HG03439 (cell line): Measurements from ENCODE around the gene KLHDC7B.
"Not testable (repeated sequence)": the region's sequence is repeated elsewhere in the genome, so short reads cannot be mapped to it uniquely, and the experiment has no call there.

ENCODE experiments used
- ATAC-seq: cut with Tn5 transposase; IDR thresholded peaks from one replicate; pipeline ENCODE4 v1.9.1; 2021; ENCODE audit warnings: mild to moderate bottlenecking, moderate library complexity; ENCODE audit not compliant: unreplicated experiment

The KLHDC7B gene

DNA sequence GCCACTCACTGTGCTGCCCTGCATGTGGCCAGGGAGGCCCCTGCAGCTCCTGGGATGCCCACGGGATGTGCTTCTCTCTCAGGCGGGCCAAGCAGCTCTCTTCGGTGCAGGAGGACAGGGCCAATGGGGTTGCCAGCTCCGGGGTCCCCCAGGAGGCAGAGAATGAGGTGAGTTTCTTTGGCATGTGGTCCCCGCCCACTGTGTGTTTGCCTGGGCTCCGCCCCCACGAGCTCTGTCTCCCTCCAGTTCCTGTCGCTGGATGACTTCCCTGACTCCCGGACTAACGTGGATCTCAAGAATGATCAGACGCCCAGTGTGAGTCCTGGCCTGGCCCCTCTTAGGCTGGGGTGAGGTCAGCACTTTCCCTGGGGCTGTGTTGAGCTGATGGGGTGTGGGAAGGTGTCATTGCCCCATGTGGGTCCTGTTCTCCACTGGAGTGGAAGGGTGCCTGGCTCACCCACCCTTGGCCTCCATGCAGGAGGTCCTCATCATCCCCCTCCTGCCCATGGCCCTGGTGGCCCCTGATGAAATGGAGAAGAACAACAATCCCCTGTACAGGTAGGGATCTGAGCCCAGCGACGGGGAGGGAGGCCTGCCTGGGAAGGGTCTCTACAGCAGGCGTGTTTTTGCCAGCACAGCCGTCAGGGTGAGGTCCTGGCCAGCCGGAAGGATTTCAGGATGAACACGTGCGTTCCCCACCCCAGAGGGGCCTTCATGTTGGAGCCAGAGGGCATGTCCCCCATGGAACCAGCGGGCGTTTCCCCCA lies 28.0 kb upstream of the KLHDC7B start:
- ATAC-seq, result no peak

DNA sequence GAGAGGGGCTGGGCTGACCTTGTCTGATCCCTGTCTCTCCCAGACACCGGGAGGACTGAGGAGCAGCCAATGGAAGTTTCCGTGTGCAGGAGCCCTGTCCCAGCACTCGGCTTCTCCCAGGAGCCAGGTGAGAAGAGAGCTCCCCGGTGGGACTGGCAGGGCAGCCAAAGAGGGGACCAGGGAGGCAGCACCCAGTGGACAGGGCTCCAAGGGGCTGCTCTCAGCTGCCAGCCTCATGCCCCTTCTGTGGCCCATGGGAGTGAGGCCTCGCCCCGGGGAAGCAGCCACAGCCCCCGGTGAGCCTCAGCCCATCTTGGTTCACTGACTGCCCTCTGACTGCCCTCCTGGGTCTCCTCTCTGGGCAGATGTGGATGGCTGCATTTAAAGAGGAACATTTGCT lies 27.1 kb upstream of the KLHDC7B start:
- no peak for ATAC-seq

DNA sequence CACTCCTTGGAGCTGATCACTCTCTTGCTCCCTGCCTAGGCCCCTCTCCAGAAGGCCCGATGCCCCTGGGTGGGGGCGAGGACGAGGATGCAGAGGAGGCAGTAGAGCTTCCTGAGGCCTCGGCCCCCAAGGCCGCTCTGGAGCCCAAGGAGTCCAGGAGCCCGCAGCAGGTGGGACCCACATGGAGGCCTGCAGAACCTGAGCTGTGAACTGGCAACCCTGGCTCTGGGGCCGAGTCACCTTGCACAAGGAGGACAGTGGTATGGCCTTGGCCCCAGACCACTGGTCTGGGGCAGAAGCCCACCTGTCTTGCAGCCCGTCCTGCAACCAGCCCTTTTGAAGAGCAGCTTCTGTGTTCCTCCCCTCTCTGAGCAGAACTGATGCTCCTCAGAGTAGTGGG lies 26.5 kb upstream of the KLHDC7B start:
- no peak for ATAC-seq

DNA sequence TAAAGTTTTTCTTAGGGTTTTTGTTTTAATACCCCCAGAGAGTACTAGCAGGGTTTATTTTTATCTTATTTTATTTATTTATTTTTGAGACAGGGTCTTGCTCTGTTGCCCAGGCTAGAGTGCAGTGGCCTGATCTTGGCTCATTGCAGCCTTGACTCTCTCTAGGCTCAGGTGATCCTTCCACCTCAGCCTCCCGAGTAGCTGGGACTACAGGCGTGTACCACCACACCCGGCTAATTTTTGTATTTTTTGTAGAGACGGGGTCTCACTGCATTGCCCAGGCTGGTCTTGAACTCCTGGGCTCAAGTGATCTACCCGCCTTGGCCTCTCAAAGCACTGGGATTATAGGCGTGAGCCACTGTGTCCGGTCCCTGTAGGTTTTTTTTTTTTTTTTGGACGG lies 25.5 kb upstream of the KLHDC7B start:
- not testable (repeated sequence) for ATAC-seq

DNA sequence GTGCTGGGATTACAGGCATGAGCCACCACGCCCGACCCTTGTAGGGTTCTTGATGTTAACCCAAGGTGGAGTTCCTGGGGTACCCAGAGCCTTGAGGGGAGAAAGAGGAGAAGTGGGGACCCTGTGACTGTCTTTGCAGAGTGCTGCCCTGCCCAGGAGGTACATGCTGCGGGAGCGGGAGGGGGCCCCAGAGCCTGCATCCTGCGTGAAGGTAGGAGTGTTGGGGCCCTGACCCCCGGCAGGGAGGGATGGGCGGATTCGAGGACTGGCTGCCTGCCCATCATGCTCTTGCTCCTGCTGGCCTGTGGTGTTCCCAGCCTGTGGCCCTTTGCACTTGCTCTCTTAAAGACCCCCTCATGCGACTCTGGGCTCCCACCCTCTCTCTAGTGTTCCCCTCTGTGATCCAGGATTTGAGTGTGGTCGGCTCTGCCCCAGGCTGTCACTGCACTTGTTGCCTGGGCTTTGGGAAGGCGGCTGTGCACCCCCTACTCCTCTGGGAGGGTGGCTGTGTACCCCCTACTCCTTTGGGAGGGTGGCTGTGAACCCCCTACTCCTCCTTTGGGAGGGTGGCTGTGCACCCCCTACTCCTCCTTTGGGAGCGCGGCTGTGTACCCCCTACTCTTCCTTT lies 24.8 kb upstream of the KLHDC7B start:
- no peak for ATAC-seq

DNA sequence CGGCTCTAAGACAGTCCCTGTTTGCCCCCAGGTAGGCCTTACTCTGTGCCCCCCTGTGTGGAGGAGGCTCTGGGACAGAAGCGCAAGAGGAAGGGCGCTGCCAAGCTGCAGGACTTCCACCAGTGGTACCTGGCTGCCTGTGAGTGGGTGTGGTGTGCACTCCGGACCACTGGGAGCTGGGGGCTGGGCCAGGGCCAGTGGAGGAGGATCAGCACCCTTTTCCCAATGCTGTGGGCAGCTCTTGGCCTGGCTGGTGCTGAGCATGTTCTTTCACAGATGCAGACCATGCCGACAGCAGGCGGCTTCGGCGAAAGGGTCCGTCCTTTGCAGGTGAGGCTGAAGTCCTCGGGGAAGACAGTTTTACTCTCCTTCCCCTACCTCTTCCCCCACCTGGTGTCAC lies 24.0 kb upstream of the KLHDC7B start:
- ATAC-seq, result no peak

DNA sequence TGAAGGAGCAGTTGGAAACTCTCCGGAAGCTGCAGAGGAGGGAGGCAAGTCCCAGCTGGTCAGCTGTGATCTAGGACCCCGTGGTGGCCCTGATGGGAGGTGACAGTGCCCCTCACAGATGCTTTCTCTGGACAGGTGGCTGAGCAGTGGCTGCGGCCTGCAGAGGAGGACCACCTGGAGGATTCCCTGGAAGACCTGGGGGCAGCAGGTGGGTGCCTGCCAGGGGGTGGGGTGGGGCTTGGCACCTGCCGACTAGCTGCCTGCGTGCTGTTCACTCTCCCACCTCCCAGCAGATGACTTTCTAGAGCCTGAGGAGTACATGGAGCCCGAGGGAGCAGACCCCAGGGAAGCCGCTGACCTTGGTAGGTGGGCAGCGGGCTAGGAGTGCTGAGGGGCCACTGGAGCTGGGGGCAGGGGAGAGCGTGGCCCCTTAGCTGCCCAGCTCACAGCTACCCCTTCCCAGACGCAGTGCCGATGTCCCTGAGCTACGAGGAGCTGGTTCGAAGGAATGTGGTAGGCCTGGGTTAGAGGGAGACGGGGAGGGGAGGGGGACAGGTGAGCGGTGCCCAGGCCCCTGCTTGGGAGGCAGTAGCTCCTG lies 23.4 kb upstream of the KLHDC7B start:
- ATAC-seq, result no peak

DNA sequence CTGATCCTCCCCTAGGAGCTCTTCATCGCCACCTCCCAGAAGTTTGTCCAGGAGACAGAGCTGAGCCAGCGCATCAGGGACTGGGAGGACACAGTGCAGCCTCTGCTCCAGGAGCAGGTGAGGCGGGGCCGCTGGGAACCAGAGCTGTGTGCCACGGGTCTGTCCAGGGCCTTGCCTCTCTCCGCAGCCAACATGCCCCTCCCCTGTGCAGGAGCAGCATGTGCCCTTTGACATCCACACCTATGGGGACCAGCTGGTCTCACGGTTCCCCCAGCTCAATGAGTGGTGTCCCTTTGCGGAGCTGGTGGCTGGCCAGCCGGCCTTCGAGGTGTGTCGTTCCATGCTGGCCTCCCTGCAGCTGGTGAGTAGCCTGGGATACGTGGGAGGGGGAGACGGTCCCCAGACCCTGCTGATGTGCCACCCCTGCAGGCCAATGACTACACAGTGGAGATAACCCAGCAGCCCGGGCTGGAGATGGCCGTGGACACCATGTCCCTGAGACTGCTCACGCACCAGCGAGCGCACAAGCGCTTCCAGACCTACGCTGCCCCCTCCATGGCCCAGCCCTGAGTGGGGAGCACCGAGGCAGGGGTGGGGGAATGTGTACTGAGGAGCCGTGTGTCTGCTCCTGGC lies 22.8 kb upstream of the KLHDC7B start:
- ATAC-seq, result no peak

DNA sequence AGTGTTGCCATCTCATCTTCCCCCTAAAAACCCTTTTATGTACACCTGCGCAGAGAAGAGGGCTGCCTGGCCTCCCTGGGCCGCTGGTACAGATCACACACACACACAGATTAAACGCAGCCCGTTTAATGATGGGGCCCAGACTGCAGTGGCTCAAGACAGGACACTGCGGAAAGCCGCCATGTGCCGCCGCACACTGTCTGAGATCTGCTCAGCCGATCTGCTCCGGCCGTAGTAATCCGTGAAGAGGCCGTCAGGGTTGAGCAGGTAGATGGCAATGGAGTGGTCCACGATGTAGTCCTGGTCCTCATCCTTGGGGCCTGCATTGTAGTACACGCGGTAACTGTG lies 22.3 kb upstream of the KLHDC7B start:
- no peak for ATAC-seq

DNA sequence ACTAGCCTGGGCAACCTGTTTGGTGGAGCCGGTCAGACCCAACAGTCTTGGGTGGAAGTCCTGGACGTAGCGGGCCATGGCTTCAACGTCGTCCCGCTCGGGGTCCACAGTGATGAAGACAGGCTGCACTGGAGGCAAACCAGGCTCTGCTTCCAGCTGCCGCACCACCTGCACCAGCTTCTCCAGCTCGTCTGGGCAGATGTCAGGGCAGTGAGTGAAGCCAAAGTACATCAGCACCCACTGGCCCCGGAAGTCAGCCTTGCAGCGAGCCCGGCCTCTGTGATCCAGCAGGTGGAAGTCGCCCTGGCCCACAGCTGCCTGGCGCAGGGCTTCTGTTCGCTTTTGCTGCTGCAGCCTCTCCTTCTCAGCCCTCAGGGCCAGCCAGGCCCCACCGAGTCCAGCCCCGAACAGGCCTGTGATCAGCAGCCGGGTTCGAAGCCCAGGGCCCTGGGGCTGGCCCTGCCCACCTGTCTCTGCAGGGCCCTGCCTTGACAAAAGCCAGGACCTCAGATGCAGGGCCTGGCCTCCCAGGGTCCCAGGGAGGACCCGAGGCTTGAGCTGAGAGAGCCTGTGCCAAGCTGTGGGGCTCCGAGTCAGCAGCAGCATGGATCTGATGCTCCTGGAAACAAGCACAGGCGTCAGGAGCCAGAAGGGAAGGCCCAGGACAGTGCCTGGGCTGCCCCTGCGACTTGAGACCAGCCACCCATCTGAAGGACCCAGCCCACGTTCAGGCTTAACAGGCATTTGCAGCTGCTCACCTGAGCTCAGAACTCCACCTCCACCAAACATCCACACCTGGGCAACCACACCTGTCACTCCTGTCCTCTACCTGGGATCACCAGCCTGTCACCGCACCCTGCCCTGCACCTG lies 21.7 kb upstream of the KLHDC7B start:
- ATAC-seq, result no peak

DNA sequence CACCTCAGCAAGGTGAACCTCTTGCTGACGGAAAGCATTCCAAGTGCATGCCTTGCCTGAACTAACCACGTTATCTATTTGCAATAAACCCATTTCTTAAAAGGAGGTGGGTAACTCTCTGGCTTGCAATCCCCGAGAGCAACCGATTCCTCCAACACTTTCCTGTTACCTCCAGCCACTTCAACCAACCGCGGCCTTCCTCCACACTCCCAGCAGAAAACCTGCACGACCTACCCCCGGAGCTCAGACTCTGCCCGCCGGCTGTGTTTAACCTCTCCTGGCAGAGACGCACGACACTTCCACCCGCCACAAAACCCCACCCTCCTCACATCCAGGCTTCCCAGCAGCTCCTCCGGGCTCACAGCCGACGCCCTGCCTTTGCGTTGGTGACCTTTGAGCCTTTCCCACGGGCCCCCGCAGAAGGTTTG lies 21.0 kb upstream of the KLHDC7B start:
- ATAC-seq, result no peak

DNA sequence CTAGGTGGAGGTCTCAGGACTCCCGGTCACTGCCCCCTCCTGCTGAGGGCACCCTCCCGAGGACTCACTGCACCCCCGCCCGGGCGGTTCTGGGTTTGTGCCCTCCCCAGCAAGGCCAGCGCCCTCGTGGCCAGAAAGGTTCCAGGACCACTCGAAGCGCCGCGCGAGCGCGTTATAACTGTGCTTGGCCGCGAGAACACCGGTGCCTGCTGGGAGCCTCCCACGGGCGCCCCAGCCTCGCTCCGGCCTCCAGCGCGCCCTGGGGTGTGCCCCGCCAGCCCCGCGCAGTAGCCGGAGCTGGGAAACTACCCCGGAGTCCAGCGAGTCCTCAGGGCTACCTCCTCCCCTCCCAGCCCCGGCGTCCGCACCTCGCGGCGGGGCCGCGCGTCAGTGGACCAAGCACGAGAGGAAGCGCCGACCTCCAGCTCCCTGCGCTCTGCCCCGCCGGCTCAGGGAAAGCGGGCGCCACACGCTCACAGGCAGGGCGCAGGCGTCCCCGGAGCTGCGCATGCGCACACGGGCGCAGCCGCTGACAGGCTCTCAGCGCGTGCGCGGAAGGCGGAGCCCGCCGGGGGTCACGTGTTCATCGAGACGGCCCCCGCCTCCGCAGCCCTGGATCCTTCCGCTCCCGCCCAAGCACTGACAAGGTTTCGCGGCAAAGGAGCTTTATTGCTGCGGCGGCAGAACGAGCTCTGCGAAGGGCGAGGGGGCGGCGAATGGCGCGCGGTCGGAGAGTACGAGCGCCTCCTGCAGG lies 20.4 kb upstream of the KLHDC7B start, which contains the start of gene SCO2:
Gene SCO2, minus strand, starts transcription at position 495 of the 754 bp plus-strand sequence. CDS start 1,187 bp downstream, outside the sequence.
- ATAC-seq, result peak; percentile 39

DNA sequence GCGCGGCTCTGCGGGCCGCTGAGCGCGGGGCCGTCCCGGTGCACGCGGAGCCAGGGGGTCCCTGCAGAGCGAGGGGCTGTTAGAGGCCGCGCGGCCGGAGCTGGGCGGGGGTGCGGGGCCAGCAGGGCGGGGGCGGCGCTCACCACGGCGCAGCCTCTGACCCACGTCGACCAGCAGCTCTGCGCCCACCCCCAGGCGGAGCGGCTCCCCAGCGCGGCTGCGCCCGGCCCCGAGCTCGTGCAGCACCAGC lies 19.9 kb upstream of the KLHDC7B start:
- ATAC-seq, result peak; percentile 10

DNA sequence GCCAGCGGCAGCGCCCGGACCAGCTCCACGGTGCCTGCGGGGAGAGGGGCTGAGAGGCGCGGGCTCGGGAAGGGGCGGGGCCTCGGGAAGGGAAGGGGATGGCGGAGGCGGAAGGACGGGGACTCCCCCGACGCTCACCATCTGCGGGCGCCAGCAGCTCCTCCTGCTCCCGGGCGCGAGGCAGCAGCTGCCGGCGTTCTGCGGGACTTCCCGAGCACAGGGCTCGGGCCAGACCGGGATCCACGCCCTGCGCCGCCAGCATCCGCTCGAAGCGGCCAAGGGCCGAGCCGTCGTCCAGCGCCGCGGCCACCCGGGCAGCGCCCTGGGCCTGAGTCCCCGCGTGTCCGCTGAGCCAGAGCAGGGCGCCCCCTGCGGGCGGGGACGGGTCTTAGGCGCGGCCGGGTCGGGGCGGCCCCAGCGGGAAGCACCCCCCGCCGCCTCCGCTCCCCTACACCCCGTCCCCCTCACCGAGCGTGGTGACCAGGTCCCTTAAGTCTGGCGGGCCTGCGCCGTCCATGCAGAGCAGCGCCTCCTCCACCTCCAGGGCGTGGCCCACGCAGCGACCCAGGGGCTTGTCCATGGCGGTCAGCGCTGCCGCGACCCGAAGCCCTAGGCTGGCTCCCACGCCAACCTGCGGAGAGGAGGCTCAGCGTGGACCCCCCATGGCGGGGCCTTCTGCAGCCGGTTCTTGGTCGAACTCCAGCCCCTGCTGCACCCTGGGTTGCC lies 19.4 kb upstream of the KLHDC7B start:
- peak; percentile 25 for ATAC-seq

DNA sequence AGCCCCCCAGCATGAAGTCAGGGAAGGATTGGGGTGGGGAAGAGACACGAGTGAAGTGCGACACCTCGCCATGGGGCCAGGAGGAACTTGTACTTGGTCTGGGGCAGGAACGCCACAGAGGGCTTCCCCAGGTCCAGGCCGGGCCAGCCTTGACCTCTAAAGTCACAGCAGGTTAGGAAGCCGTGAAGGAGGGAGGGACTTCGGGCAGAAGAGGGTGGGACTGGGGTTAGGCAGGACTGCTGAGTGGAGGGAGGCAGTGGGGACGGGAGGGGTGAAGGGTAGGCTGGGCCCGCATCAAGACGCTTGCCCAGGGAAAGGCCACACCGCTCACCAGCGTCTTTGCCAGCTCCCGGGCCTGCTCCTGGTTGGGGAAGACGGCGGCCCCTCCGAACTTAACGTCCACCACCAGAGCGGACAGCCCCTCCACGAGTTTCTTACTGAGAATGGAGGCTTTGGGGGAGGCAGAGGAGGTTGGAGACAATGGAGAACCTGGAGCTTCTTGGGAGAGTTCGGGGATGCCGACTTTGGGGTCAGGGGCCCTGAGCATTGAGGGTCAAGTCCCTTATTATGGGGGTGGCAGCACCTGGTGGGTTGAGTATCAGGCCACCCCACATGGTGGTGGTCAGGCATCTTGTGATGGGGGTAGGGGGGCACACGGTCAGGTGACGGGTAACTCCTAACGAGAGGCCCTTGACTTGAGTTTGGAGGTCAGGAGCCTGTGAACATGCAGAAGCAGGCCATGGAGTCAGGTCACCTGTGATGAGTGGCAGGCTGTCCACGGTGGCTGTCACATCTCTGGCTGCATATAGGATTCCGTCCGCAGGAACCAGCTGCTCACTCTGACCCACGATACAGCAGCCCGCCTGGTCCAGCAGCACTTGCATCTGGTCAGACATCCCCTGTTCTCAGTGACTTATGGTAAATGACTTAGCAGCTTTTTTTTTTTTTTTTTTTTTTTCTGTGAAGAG lies 18.6 kb upstream of the KLHDC7B start:
- ATAC-seq, result no peak

DNA sequence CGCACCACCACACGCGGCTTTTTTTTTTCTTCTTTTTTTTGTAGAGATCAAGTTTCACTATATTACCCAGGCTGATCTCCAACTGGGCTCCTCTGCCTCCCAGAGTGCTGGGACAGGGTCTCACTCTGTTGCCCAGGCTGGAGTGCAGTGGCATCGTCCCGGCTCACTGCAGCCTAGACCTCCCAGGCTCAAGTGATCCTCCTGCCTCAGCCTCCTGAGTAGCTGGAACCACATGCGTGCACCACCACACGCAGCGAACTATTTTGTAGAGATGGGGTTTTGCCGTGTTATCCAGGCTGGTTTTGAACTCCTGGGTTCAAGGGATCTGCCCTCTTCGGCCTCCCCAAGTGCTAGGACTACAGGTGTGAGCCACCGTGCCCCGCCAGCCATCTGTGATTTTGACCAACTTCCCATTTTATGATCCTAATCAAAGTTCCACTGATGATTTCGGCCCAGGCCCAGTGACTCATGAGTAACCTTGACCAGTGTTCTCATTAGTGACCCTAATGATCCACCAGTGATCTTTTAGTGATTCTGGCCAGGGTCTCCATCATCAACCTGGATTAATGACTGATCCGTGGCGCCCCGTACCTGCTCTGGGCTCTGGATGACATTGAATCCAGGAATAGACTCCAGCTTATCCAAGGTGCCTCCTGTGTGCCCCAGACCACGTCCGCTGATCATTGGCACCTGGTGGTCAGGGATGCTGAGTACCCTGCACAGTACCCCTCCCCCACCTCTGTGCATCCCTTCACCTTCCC lies 17.6 kb upstream of the KLHDC7B start:
- no peak for ATAC-seq

DNA sequence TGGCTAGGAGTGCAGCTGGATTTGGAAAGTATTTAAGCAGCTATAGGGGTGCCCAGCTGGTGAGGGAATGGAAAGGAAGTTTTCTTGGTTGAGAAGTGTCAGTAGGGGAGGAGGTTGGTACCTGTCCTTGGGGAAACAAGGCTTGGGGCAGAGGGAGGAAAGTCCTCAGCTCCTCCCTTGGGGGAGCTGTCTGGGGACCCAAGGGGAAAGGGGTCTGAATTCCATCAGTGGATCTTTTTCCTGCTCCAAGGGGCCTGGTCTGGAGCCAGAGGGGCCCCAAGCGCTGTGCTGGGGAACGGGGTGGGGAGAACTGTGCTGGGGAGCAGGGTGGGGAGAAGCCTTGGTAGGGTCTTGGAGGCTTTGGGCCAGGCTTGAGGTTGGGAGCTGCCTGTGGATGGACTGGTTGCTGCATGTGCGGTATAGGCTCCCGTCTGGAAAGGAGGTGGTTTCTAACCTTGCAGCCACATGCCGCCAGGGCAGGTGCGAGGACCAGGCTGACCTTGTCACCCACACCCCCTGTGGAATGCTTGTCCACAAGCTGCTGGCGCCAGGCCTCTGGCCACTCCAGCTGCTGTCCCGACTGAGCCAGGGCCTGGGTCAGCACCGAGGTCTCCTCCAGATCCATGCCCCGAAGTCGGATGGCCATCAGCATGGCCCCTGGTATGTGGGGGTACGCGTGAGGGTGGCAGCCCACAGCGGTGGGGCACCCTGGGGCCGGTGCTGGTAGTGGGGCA lies 16.9 kb upstream of the KLHDC7B start:
- ATAC-seq, result no peak
